PC-3 (cell line): ENCODE results near the gene C16orf95.

Source experiments
- EZH2 ChIP-seq: fragments of 300-600 bp; sonication (generic); IDR thresholded peaks from one replicate; pipeline ENCODE4 v1.6.1; 2017; ENCODE audit warnings: antibody characterized with exemption, mild to moderate bottlenecking, low read length; ENCODE audit not compliant: unreplicated experiment
- EZH2phosphoT487 ChIP-seq: fragments of 300-600 bp; sonication (generic); IDR thresholded peaks from 2 replicates; pipeline ENCODE4 v1.6.1; 2018; ENCODE audit warnings: mild to moderate bottlenecking, antibody characterized with exemption, low read length, borderline replicate concordance
- TF ChIP-seq, protein P1 (sequence below): fragments of 300-600 bp; sonication (generic); conservative IDR thresholded peaks from 2 replicates; pipeline ENCODE4 v1.5.1; 2017; ENCODE audit warnings: antibody characterized with exemption, low read depth, mild to moderate bottlenecking, low read length

GRCh38 chr16:87266846-87267245, 50.3 kb downstream of the C16orf95 start:
- TF ChIP-seq, protein P1, sequence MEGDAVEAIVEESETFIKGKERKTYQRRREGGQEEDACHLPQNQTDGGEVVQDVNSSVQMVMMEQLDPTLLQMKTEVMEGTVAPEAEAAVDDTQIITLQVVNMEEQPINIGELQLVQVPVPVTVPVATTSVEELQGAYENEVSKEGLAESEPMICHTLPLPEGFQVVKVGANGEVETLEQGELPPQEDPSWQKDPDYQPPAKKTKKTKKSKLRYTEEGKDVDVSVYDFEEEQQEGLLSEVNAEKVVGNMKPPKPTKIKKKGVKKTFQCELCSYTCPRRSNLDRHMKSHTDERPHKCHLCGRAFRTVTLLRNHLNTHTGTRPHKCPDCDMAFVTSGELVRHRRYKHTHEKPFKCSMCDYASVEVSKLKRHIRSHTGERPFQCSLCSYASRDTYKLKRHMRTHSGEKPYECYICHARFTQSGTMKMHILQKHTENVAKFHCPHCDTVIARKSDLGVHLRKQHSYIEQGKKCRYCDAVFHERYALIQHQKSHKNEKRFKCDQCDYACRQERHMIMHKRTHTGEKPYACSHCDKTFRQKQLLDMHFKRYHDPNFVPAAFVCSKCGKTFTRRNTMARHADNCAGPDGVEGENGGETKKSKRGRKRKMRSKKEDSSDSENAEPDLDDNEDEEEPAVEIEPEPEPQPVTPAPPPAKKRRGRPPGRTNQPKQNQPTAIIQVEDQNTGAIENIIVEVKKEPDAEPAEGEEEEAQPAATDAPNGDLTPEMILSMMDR, result no peak
- TF ChIP-seq EZH2phosphoT487 (no peak), EZH2 (no peak)
